ENCODE measurements around the gene CDK2AP2.
"Not testable (repeated sequence)": the region's sequence is repeated elsewhere in the genome, so short reads cannot be mapped to it uniquely, and the experiment has no call there.

The CDK2AP2 gene

DNA sequence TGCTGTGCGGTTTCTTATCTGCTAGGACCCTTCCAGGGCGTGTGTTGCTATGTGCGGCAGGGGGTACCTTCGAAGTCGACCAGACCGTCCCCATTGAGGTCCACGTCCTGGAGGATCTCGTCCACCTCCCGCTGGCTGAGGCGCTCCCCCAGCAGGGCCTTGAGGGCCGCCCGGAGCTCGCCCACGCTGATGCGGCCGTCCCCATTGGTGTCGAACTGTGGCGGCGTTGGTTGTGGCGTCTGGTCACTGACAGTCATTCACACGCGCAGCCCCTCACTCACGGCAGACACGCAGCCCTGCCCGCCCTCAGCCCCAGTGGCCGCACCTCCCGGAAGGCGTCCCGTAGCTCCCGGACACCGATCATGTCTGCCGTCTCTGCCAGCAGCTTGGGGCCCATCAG is 11.8 kb upstream of the CDK2AP2 start:
- TF ChIP-seq, protein P1, sequence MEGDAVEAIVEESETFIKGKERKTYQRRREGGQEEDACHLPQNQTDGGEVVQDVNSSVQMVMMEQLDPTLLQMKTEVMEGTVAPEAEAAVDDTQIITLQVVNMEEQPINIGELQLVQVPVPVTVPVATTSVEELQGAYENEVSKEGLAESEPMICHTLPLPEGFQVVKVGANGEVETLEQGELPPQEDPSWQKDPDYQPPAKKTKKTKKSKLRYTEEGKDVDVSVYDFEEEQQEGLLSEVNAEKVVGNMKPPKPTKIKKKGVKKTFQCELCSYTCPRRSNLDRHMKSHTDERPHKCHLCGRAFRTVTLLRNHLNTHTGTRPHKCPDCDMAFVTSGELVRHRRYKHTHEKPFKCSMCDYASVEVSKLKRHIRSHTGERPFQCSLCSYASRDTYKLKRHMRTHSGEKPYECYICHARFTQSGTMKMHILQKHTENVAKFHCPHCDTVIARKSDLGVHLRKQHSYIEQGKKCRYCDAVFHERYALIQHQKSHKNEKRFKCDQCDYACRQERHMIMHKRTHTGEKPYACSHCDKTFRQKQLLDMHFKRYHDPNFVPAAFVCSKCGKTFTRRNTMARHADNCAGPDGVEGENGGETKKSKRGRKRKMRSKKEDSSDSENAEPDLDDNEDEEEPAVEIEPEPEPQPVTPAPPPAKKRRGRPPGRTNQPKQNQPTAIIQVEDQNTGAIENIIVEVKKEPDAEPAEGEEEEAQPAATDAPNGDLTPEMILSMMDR (IDR thresholded peaks at IDR 0.05): no peak
- no peak for DNase-seq
- no peaks in the 10 kb centered on the region for H3K9me3 ChIP-seq

DNA sequence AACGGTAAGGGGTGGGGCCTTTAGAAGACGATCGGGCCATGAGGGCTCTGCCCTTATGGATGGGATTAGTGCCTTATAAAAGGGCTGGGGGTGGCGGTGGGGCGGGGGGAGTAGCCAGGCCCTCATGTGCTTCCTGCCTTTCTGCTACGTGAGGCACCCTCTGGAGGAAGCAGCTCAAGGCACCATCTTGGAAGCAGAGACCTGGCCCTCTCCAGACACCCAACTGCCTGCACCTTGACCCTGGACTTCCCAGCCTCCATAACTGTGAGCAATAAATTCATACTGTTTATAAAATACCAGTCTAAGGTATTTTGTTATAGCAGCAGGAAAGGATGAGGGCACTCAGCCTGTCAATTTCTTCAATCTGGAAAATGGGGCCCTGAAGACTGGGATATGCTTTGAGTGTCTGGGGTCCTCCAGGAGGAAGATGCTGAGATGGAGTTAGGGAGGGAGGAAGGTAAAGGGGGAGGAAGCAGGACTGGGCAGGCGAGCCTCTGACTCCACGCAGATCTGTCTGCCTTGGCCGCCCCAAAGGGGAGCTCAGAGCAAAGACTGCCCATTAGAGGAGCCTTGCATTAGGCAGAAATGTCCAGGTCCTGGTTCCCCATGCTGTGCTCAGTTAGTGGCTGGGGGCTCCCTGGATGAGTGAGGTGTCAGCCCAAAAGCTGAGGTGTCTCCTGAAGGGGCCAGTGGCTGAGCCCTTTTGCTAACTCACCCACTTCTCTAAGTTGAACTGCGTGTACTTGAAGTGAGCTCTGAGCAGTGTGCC is 10.0 kb upstream of the CDK2AP2 start:
- peaks cover 0 to 36% of the 10 kb centered on the region in 2 donors for H3K27me3 ChIP-seq
- no peaks in the 10 kb centered on the region for H3K36me3 ChIP-seq
- DNase-seq: no peak
- TF ChIP-seq, protein P1 (IDR thresholded peaks at IDR 0.05): no peak
- H3K9me3 ChIP-seq: no peaks in the 10 kb centered on the region
- H3K27ac ChIP-seq: no peak overlapping the region
- intact Hi-C loops (cut with DNase I; ENCODE audit: low total_unique reads): no loop called here
- no peak overlapping the region for H3K4me3 ChIP-seq
- no peaks in the 10 kb centered on the region for H3K4me1 ChIP-seq

More for the DNA sequence above, 11.8 kb upstream of the CDK2AP2 start:
- intact Hi-C loops (cut with DNase I; ENCODE audit: low total_unique reads): no loop called here
- Histone ChIP-seq H3K4me1 (no peaks in the 10 kb centered on the region), H3K36me3 (no peaks in the 10 kb centered on the region), H3K27me3 (peaks cover 0 to 50% of the 10 kb centered on the region in 2 donors), H3K4me3 (no peak overlapping the region), H3K27ac (no peak overlapping the region)

DNA sequence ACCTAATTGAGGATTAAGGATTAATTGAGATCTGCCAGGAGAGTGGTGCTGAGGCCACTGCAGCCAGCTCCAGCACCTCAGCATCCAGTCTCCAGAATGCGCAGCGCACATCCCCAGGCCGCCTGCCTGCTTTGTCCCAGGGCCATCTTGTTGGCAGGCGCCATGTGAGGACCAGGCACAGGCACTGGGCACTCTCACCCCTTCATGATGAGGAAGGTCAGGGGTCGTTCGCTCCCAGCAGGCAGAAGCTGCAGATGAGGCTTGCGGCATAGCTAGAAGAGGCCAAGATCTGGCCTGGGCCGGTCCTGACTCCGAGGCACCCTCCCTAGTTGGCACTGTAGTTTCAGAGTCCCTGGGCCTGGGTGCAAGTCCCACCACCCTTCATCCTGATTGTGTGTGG is 8.8 kb upstream of the CDK2AP2 start:
- TF ChIP-seq, protein P1 (IDR thresholded peaks at IDR 0.05): no peak
- peaks cover 0 to 30% of the 10 kb centered on the region in 2 donors for H3K27me3 ChIP-seq
- H3K4me3 ChIP-seq: no peak overlapping the region
- intact Hi-C loops (cut with DNase I; ENCODE audit: low total_unique reads): no loop called here
- no peak overlapping the region for H3K27ac ChIP-seq
- H3K36me3 ChIP-seq: no peaks in the 10 kb centered on the region
- no peak for DNase-seq
- H3K4me1 ChIP-seq: no peaks in the 10 kb centered on the region
- no peaks in the 10 kb centered on the region for H3K9me3 ChIP-seq

DNA sequence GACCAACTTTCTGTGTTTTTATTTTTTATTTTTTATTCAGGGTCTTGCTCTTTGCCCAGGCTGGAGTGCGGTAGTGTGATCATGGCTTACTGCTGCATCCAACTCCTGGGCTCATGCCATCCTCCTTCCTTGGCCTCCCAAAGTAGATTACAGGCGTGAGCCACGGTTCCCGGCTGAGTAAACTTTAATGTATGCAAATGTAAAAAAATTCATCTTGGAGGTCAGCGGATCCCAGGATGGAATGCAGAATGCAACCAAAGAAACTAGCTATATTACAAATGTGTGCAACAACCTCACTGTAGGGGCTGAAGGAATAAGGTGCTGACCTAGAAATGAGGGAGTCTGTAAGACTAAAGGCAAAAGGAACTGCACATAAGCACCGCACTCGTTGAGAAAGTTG is 6.2 kb upstream of the CDK2AP2 start:
- Histone ChIP-seq H3K9me3 (no peaks in the 10 kb centered on the region), H3K36me3 (no peaks in the 10 kb centered on the region), H3K4me3 (no peak overlapping the region), H3K27me3 (peaks cover 0 to 19% of the 10 kb centered on the region in 2 donors), H3K27ac (no peak overlapping the region), H3K4me1 (peaks cover 0 to 1% (median under 1%) of the 10 kb centered on the region in 4 donors)
- DNase-seq: no peak
- intact Hi-C loops (cut with DNase I; ENCODE audit: low total_unique reads): no loop called here
- TF ChIP-seq, protein P1 (IDR thresholded peaks at IDR 0.05): no peak

DNA sequence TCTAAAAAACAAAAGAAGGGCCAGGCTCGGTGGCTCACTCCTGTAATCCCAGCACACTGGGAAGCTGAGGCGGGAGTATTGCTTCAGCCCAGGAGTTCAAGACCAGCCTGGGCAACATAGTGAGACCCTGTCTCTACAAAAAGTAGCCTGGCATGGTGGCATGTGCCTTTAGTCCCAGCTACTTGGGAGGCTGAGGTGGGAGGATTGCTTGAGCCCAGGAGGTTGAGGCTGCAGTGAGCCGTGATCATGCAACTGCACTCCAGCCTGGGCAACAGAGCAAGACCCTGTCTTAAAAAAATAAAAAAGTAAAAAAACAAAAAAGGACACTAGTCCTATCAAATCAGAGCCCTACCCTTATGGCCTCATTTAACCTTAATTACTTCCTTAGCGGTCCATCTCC is 3.6 kb upstream of the CDK2AP2 start:
- Histone ChIP-seq H3K27me3 (peaks cover 0 to 13% of the 10 kb centered on the region in 2 donors), H3K4me1 (peaks cover 0 to 18% (median 15%) of the 10 kb centered on the region in 4 donors)
- H3K36me3 ChIP-seq; H3K9me3 ChIP-seq; DNase-seq; H3K4me3 ChIP-seq; H3K27ac ChIP-seq; intact Hi-C loops (cut with DNase I; ENCODE audit: low total_unique reads): not testable (repeated sequence)

DNA sequence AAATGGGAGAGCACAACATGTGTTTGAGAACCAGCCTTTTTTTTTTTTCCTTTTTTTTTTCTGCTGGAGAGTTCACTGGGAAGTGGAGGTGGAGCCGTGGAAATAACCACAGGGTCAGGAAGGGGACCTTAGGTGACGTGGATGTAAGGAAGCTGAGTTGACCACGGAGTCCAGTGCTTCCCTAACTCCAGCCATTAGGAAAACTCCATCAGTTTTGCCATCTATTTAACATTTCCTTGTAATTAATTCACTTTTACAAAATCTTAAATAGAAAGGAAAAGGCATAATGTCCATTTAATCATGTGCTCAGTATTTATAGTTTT is 2.0 kb upstream of the CDK2AP2 start:
- intact Hi-C loops (cut with DNase I; ENCODE audit: low total_unique reads): no loop called here
- Histone ChIP-seq H3K4me1 (peaks cover 0 to 32% (median 30%) of the 10 kb centered on the region in 4 donors), H3K27ac (no peak overlapping the region), H3K9me3 (no peaks in the 10 kb centered on the region), H3K27me3 (peaks cover 0 to 8% of the 10 kb centered on the region in 2 donors), H3K4me3 (no peak overlapping the region), H3K36me3 (peaks cover 0 to 6% (median 6%) of the 10 kb centered on the region in 3 donors)
- TF ChIP-seq, protein P1 (IDR thresholded peaks at IDR 0.05): no peak
- no peak for DNase-seq

All from tibial artery (tissue), 4 donors.